Fibroblast of the conjunctiva (primary cell): ENCODE results near the gene IDH3G.

Experiments used
- DNase-seq: peaks from one replicate; pipeline ENCODE4 v3.0.0-alpha.2; 2010; ENCODE audit warnings: low read depth

Gene IDH3G

GRCh38 chrX:153791104-153791852 is 2.9 kb downstream of the IDH3G start:
- no peak for DNase-seq

GRCh38 chrX:153789654-153790053 is 4.5 kb downstream of the IDH3G start:
- no peak for DNase-seq

GRCh38 chrX:153786669-153787068 is 7.5 kb downstream of the IDH3G start:
- DNase-seq, result no peak

DNA sequence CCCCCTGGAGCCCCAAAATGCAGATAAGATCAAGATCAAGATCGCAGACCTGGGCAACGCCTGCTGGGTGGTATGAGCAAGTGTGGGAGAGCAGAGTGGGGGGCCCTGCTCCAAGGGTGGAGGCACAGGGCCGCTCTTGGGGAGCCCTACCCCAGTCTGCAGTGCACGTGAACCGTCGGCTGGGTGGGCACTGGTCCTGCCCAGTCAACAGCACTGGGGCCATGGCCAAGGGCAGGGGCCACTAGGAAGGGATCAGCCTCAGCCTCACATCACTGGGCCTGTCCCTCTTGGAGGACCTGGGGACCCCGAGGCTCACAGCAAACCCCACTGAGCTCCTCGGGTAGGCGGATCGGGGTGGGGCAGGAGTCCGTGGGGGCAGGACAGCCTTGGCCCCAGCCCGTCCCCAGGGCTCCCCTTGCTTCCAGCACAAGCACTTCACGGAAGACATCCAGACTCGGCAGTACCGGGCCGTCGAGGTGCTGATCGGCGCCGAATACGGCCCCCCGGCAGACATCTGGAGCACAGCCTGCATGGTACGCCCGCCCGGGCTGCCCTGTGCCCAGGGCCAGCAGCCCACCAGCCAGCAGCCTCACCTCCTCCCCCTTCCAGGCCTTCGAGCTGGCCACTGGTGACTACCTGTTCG is 9.7 kb downstream of the IDH3G start:
- no peak for DNase-seq

DNA sequence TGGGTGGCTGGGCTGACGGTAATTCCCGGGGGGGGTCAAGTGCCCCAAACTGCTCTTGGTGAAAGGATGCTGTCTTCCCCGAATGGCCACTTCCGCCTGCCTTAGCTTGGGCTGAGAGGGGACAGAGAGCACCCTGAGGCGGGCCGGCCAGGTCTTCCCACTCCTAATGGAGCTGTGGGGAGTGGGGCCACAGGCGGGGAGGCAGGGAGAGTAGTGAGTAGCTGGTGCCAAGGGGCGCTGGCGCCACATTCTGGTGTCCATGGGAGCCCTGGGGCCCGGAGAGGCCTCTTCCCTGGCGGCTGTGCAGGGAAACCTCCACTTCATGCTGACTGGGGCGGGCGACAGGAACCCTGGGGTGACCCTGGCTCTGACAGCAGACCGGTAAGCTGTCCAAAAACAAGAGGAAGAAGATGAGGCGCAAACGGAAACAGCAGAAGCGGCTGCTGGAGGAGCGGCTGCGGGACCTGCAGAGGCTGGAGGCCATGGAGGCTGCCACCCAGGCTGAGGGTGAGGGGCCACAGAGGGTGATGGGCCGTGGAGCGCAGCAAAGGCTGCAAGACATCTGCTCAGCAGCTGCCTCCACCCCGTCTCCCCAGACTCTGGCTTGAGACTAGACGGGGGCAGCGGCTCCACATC is 10.7 kb downstream of the IDH3G start:
- DNase-seq, result no peak

DNA sequence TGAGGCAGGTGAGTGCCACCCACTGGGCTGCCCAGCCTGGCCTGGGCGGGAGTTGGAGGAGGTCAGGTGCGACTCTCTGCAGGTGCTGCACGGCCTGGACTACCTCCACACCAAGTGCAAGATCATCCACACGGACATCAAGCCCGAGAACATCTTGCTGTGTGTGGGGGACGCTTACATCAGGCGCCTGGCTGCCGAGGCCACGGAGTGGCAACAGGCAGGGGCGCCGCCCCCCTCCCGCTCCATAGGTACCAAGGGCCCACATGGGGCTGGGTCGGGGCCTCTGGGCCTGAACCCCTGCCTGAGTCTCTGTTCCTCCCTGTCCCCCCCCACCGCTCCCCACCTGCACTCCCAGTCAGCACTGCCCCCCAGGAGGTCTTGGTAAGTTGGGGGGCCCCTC is 11.3 kb downstream of the IDH3G start:
- DNase-seq, result no peak

DNA sequence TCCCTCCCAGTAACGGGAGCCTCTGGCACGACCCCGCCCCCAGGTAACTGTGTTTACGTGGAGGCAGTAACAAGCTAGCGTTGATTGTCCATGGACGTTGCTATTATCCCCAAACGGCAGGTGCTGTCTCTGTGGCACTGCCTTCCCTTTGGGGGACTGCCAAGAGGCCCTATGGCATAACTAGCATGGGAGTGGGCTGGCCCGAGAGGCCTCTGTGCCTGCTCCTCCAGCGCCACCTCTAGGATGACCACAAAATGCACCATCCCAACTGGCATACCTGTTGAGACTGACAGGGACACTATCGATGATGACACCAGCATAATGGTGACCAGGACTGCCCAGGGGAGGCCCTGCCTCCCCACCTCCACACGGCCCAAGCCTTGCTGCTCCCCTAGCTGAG is 11.9 kb downstream of the IDH3G start:
- DNase-seq, result no peak

GRCh38 chrX:153781428-153782047 is 12.6 kb downstream of the IDH3G start:
- no peak for DNase-seq

DNA sequence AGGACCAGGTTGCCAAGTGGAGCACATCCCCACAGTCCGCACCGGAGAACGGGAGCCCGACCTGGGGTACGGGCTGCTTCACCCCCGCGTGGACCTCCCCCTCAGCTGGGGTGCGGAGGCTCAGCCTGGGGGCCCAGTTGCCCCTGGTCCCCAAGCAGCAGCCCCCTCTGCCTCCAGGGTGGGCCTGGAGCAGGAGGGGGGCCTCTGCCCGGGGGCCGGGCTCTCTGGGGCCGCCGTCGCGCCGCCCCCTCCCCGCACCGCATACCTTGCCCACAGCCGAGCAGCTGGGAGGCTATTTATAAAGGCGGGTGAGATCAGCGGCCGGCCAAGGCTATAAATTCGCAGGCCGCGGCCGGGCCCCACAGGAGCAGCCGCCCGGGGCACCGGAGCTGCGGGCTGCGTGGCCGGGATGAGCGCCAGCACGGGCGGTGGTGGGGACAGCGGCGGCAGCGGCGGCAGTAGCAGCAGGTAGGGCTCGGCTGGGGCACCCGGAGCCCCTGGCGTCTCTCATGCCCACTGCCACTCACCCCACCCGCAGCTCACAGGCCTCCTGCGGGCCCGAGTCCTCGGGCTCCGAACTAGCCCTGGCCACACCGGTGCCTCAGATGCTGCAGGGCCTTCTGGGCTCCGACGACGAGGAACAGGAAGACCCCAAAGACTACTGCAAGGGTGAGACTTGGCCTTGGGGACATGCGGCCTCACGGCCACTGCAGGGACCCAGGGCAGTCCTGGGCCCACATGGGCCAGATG is 13.3 kb downstream of the IDH3G start, which contains the start of gene SRPK3:
Gene SRPK3, plus strand, starts transcription at position 364 of the 750 bp plus-strand sequence. Its CDS starts 46 bp downstream, at position 410.
- DNase-seq, result no peak

DNA sequence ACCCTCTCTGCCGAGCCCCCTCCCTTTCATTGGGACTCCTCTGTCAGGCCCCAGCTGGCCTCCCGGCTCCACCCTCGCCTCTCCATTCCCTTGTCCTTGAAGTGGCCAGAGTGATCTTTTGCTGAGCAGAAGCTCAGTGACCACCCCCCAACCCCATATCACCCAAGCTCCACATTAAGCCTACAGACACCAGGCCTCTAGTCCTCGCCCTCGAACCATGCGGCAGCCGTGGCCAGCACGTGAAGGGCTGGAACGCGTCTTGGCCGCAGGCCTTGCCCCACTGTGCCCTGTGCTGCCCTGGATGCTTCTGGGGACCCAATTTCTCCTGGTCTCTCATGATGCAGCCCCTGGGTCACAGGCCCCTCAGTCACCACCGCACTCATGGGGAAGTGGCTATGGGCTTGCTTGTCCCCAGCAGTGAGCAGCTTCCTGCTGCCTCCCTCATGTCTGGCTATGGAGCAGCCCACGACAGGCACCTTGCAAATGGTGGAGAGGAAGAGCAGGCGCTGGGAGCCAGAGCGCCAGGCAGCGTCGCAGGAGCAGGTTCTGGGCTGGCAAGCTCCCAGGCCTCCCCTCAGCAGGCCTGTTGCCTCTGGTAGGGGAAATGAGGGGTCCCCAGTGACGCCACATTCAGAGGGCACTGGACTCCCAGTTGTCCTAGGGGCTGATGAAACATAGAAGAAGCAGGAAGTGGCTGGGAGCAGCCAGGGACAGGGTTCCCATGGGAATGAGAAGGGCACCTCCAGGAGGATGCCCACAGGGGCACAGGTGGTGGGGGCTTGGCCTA is 14.1 kb downstream of the IDH3G start:
- DNase-seq, result no peak

- DNase-seq, result no peak
Observed at GRCh38 chrX:153778684-153779101, 15.5 kb downstream of the IDH3G start.

GRCh38 chrX:153778181-153778580 is 16.0 kb downstream of the IDH3G start:
- DNase-seq, result no peak

- DNase-seq, result no peak
Observed at GRCh38 chrX:153777261-153778090, 16.7 kb downstream of the IDH3G start.

DNA sequence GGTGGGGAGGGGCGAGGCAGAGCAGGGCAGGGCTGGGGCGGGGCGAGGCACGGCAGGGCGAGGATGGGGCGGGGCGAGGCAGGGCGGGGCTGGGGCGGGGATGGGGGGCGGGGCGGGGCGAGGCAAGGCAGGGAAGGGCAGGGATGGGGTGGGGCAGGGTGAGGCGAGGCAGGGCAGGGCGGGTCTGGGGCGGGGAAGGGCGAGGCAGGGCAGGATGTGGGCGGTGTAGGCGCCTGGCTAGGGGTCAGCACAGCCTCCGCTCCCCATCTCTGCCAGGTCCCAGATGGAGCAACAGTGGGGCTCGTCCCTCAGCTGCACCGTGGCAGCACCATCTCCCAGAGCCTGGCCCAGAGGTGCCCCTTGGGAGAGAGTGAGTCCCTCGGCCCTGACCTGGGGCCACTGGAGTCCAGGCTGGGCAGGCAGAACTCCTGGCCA is 17.5 kb downstream of the IDH3G start:
- DNase-seq, result no peak

DNA sequence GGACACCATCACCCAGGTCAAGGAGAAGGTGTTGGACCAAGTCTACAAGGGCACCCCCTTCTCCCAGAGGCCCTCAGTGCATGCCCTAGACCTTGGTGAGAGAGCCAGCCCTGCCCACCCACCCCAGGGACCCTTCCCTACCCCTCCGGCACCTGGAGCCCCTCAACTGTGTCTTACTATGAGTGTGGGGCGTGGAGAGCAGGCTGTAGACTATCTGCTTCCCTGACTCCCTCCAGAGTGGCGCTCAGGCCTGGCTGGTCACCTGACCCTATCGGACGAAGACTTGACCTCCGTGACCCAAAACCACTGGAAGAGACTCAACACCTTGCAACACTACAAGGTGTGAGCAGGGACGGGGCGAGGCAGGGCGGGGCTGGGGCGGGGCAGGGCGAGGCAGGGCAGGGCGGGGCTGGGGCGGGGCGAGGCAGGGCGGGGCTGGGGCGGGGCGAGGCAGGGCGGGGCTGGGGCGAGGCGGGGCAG is 18.0 kb downstream of the IDH3G start:
- DNase-seq, result no peak

DNA sequence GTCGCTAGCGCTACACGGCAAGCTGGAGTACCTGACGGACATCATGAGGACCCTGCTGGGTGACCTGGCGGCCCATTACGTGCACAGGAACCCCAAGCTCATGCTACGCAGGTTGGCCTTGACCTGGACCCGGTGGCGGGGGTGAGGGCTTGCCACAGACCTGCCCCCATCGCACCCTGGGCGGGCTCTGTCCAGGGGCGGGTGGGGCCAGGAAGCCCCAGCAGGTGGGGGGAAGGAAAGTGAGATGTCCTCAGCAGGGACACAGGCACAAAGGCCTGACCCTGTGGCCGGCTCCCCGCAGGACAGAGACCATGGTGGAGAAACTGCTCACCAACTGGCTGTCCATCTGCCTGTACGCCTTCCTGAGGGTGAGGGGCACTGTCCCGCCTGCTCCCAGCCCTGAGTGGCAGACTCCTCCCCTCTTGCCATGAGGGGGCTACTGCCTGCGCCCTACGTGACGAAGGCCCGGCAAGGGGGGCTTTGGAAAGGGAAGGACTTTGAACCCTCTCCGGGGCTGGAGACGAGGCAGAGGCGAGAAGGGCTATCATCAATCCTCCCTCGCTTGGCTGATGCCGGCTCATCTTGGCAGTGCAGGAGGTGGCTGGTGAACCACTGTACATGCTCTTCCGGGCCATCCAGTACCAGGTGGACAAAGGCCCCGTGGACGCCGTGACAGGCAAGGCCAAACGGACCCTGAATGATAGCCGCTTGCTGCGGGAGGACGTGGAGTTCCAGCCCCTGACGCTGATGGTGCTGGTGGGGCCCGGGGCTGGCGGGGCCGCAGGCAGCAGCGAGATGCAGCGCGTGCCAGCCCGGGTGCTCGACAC is 18.7 kb downstream of the IDH3G start:
- DNase-seq, result no peak

- DNase-seq, result no peak
Observed at GRCh38 chrX:153774576-153775292, 19.4 kb downstream of the IDH3G start.
